NB4 (cell line): ENCODE results near the gene NRXN3.

ENCODE experiments used
- MAX ChIP-seq: IDR thresholded peaks from 2 replicates; pipeline ENCODE4 v1.6.1; 2011; ENCODE audit warnings: low read depth, low read length
- TF ChIP-seq, protein P1 (sequence below): IDR thresholded peaks from one replicate; pipeline ENCODE4 v1.5.1; 2012; ENCODE audit warnings: low read depth, low read length

GRCh38 chr14:78974691-78975090, 804.5 kb downstream of the NRXN3 start:
- TF ChIP-seq, protein P1, sequence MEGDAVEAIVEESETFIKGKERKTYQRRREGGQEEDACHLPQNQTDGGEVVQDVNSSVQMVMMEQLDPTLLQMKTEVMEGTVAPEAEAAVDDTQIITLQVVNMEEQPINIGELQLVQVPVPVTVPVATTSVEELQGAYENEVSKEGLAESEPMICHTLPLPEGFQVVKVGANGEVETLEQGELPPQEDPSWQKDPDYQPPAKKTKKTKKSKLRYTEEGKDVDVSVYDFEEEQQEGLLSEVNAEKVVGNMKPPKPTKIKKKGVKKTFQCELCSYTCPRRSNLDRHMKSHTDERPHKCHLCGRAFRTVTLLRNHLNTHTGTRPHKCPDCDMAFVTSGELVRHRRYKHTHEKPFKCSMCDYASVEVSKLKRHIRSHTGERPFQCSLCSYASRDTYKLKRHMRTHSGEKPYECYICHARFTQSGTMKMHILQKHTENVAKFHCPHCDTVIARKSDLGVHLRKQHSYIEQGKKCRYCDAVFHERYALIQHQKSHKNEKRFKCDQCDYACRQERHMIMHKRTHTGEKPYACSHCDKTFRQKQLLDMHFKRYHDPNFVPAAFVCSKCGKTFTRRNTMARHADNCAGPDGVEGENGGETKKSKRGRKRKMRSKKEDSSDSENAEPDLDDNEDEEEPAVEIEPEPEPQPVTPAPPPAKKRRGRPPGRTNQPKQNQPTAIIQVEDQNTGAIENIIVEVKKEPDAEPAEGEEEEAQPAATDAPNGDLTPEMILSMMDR = no peak
- no peak for TF ChIP-seq MAX
